M059J (cell line): Measurements from ENCODE around the gene WDR3. TPM values are rescaled to one million over a fixed set of nuclear protein-coding genes. Genes with fewer than 3 reads are reported as not detected.
A peak's percentile ranks its signal among the peaks of the same experiment; 100 is the strongest.
"Not testable (repeated sequence)": the region's sequence is repeated elsewhere in the genome, so short reads cannot be mapped to it uniquely, and the experiment has no call there.

Experiments
- DNase-seq: peaks from one replicate; pipeline ENCODE4 v3.0.0-alpha.2; 2012; ENCODE audit warnings: low read depth
- total RNA-seq: library from RNA; depleted of rRNA; stranded (reverse); fragments of >200 nt; shearing (Covaris generic); gene quantifications from 2 replicates; pipeline ENCODE4 v1.2.3, GENCODE V29; 2014; rRNA removed

Gene WDR3
- total RNA-seq, result 16.9 and 21.0 TPM in 2 replicates

DNA sequence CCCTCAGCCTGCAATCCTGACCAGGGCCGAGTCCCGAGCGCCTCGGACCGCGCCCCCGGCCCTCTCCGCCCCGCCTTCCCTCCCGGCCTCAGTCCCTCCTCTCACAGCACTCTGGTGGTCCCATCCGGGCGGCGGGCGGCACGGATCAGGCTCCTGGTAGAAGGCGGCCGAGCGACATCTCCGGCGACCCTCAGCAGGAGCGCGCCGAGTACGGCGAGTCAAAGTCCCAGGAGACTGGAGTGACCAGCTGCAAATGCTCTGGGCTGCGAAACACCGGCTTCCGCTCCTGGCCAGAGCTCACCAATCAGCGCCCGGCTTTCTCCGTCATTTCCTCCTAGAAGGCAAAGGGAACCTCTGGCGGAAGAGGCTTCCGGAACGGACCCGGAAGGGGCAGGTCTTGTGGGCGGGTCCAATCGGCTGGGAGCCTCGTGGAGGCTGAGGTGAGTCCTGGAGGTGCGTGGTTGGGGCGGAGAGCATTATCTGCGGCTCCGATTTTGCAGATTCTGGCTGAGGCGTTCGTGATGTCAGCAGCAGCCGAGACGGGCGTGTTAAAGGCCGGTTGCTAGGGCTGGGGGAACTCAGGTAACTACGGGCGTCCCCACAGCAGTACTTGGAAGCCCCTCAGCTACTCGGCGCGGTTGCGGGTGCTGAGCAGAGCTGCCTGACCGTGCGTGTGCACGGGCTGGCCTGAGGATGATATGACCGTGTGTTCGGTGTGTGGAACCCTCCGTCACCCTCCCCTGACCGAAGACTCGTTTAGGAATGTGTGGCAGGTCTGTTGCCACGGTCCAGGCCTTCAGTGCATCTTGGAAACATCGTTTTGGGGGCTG, at the start of gene WDR3, which contains the start of gene GDAP2:
TSS of gene WDR3 (plus strand) at position 397 of the 830 bp plus-strand sequence. CDS start 3,581 bp downstream, outside the sequence.
TSS of gene GDAP2 (minus strand) at position 279 of the 830 bp plus-strand sequence. CDS start 9,264 bp downstream, outside the sequence.
- DNase-seq, result peak; percentile 99

DNA sequence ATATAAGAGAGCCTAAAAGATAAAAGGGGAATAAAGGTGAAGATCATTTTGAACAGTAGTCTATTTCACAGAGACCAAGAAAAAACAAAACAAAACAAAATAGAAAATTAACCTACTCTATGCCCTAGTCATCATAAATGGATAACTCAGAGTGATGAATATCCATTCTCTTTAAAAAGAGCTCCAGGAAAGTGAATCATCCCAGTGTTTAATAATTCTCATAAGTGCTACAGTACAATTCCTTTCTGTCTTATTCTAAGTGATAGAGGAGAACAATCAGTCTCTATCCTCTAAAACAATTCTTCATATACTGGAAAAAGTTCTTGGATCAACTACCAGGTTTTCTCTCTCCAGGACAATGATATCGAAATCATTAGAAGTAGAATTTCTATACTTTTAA, 45.9 kb upstream of the WDR3 start:
- peak; percentile 16 for DNase-seq

DNA sequence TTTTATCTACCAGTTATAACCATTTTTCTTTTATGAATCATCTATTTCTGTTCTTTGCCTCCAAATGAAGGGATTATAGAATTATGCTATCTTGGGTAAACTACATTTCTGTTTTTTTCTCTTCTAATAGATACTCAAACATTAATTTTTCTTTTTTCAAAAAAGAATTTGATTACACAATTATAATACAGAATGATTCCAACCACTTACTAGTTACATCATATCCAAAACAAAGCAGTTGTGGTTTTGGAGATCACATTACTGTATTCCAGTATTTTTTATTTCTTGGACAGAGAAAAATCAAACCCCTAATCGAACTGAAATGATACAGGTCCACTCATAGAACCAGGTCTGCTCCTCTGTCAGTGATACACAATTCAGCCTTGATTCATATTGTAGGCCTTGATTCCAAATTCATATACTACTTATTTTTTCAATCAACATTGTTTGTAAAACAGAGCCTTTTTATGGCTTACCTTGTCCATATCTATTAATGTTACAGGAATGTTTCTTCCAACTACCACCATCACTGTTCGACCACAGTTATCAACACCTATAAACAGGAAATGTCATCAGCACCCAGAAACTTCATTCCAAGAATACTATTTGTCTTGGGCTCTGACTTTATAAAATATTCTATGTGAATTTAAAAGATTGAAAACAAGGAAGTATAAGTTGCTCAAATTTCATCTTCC, 43.3 kb upstream of the WDR3 start:
- peak; percentile 80 for DNase-seq

DNA sequence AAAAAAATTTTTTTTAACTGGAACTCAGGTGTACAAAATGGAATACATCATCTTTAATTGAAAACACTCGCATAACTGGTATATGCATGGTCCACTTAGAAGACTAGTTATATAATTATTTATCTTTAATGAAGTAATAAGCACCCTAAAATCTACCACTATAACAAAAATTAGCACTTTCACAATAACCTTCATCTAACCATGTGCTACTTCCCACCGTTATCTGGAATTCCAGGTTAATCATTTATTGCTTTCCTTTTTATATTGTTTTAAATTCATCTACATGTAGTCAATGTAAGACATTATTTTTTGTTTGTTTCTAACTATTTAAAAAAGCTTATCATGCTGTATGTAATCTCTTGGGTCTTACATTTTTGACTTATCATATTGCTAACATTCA, 39.1 kb upstream of the WDR3 start:
- no peak for DNase-seq

DNA sequence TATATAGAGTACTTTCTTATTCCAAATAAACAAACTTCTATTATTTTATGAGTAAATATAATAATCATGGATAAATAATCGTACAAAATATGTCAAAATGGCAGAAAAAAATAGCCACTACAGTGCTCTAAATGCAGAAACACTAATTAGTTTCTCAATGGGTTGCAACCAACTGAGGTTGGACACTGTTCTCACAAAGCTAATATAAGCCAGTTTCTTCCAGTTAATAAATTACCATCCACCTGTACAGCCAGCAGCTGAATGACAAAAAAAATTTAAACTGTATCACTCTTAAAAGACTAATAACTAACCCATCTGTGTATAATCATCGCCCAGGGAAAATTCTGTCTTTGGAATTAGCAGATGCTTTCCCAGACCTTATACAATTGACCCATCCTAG, 37.0 kb upstream of the WDR3 start:
- no peak for DNase-seq

DNA sequence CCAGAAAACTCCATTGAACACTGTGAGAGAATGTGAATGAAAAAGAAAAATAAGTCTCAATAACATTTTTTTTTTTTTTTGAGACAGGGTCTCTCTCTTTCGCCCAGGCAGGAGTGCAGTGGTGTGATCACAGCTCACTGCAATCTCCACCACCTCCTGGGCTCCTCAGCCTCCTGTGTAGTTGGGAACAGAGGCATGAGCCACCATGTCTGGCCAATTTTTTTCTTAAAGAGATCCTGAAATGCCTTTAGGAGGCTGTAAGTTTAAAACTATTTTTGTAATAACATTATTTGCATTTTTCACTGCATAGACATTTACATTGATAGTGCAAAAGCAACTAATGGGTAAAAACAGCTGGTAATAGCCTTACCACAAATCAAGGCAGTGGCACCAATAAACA, 35.5 kb upstream of the WDR3 start:
- DNase-seq, result no peak

DNA sequence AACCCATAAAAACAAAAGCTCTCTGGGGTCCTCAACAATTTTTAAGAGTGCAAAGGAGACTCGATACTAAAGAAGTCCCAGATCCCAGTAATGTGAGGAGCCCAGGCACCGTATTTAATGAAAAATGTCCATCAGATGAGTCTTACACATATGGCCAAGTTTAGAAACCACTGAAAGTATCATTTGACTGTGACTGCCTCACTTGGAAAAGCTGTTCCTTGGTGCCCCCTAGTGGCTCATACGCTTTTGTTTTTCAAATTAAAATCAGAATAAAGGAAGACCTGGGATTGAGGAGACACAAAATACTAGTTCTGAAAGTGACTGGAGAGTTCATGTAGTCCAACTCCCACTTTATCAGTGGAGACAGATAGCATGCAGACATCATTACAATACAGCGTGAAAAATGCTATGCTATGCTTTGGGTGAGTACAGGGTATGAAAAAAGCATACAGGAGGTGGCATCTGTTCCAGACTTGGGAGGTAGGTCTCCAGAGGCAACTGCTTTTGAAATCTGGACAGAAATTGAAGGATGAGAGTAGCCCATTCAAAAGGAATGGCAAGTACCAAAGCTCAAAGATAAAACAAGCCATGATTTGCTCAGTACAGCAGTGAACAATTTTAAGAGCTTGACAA, 33.9 kb upstream of the WDR3 start:
- peak; percentile 84 for DNase-seq

DNA sequence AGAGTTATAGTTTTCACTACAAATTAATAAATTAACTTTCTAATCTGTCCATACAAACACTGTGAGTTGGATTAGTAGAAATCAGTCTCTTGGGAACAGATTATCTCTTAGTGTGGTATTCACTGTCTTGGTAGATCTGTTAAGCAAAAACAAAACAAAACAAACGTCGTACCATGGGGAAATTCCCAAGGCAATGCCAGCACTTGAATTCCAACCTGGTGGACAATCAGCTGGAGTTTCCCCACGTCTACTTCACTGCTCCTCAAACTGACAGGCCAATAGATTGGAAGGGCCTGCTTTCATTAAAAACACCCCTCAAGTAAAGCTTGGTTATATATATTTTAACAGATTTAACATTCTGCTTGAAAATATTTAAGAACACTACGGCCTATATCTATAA, 32.0 kb upstream of the WDR3 start:
- no peak for DNase-seq

DNA sequence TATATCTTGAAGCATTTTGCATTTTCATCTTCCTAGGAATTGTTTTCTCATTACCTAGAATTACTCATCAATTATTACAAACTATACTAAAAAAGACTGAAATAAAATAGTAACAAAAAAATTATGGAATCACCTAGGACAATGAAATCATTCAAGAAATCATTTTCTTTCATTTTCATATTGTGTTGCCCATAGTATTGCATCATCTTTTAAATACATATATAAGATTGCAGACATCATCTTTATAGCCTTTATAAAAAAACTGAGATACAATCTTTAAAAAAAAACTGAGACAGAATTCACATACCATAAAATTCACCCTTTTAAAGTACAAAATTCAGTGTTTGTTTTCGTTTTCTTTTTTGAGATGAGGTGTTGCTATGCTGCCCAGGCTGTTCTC, 29.7 kb upstream of the WDR3 start:
- no peak for DNase-seq

DNA sequence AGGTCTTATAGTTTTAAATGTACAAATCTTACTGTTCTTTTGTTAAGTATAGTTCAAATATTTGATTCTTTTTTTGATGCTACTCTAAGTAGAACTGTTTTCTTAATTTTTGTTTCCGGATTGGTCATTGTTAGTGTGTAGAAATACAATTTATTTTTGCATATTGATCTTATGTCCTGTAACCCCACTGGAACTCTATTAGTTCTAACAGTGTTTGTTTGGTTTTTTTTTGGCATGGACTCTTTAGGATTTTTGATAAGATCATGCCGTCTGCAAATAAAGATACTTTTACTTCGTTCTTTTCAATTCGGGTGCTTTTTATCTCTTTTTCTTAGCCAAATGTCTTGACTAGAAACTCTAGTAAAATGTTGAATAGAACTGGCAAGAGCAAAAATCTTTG, 26.6 kb upstream of the WDR3 start:
- no peak for DNase-seq

DNA sequence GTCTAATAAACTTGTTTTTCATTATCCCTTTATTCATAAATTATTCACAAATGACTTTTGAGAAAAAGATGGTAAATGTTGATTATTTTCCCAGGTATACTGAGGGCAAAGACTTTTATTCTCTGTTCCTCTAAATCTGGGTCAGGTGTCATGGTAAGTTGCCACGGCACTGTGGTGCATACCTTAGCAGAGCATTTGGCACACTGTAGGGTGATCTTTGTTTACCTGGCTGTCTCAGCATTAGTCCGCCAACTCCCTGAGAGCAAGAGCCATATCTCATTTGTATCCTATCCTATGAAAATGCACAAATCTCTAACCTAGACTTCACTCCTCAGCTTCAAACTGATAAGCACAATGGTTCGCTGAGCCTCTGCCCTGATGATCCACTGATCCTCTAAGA, 25.1 kb upstream of the WDR3 start:
- DNase-seq, result no peak

DNA sequence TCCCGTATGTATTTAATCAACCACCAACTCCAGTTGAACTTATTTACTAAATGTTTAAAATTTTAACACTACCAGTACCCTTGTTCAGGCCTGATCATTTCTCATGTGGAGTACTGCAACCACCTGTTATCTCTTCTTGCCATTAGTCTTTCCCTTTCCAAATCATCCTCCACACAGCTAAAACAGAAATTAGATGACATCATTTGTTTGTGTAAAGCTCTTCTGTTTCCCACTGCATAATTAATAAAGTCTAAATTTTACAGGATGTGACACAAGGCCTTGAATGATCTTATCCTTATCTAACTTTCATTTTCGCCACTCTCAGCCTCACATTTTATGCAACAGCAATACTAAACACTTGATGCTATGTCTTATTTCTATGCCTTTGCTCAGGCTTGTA, 24.5 kb upstream of the WDR3 start:
- no peak for DNase-seq

DNA sequence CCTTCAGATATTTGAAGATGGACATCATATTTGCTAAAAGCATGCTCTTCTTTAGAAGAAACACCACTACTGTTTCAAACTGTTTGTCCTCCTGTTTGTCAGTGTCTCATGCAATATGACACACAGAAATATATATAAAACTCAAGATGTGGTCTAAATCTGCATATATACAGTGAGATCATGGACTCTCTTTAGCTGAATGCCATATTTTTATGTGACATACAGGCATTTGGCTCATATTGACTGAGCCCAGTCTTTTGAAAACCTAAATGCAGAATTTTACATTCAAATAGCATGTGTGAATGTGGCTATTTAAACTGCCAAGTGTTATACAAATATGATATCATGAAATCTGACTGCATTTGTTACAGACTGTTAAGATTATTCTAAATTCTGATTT, 18.5 kb upstream of the WDR3 start:
- no peak for DNase-seq

DNA sequence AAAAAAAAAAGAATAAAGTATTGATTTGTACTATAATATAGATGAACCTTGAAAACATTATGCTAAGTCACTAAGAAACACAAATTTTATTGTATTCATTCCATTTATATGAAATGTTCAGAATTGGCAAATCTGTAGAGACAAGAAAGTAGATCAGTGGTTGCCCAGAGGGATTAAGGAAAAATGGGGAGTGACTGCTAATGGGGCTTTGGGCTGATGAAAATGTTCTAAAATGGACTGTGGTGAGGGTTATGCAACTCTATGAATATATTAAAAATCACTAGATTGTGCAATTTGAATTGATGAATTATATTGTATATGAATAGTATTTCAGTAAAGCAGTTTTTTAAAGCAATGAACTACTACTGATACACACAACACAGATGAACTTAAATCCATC, 10.2 kb upstream of the WDR3 start:
- no peak for DNase-seq

DNA sequence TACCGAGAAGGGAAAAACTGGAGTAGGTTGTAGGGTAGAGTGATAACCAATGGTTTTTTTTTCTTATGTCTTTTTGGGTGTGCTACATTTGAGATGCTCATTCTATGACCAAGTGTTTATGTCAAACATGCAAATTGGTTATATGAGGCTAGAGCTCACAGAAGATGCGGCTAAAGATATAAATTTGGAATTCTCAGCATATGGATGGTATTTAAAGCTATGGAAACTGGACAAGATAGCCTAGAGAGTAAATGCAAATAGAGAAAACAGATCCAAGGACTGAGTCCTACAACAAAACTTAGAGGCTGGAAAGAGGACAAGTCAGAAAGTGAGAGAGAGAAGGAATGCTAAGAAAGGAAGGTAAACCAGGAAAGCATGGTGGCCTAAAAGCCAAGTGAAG, 7.5 kb upstream of the WDR3 start:
- DNase-seq, result no peak

DNA sequence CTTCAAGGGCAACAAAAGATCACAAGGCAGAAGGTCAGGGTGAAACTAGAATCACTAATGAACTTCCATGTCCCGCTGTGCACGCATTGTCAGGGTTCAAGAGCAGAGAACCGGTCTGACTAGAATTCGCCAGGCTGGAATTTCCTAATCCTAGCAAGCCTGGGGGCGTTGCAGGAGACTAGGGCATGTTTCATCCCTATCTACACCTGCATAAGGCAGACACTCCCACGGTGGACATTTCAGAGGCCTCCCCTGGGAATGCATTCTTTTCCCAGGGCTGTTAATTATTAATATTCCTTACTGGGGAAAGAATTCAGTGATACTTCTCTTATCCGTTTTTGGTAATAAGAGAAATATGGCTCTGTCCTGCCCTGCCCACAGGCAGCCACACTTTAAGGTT, 6.8 kb upstream of the WDR3 start:
- DNase-seq, result not testable (repeated sequence)

DNA sequence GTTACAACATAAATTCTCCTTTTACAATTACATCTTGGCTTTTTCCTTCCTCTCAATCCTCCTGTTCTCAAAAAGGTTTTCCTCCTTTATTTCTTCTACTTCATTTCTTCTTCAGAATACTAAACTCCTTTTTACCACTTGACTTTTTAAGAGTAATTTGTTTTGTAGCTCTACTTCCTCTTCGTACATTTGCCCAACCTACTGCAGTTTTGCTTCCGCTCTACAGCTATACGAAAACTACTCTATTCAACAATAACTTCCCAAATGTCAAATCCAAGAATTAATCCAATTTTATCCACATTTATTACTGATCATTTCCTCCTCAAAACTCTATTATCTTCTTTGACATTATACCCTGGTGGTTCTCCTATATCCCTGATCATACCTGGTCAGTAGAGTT, 3.6 kb upstream of the WDR3 start:
- no peak for DNase-seq

DNA sequence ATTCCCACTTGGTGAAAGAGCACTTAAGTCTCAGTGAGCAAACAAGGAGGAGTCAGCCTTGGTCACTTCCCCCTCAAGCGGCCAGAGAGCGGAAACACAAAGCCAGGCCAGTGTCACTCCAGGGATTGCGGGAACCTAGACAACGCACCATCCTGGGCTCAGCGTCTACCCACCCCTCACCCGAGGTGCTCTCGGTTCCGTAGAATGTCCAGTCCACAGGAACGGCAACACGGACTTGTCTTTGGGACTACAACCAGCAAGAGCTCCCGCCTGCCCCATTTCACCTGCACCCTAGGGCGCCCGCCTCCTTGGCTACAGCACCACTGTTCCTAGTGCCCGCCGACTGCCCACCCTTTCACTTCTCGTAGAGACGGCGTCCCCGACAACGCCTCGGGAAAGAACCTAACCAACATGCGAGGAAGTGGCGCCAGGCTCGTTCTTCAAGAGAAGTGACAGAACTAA, 627 bp upstream of the WDR3 start:
- DNase-seq, result peak; percentile 78

DNA sequence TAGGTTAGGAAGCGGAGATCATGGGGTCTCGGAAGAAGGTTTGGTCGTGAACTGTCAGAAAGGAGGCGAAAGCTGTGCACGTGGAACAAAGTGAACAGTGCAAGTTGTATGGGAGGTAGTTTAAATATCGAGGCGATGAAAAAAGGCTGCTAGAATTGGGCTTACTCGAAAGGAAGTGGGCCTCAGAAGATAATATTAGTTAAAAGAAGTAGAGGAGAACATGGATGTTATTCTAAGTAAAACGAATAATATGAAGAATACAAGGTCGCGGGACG, 571 bp downstream of the WDR3 start:
- no peak for DNase-seq

DNA sequence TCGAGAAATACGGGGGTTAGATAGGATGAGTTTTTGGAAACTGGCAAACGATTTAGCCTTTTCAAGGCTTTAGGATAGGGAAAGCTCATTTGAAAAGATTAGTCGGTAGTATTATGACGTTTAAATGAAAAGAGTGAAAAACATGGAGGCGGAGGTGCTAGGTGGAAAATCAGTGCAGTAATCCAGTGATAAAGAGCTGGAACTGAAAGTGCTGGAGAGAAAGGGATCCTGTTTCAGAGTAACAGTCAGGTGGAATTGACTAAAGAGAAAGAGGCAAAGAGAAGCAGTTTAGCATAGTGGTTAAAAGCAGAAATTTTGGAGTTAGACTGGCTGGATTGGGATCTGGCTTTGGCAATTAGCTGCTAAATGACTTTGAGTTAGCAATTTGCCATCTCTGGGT, 945 bp downstream of the WDR3 start:
- DNase-seq, result peak; percentile 25

DNA sequence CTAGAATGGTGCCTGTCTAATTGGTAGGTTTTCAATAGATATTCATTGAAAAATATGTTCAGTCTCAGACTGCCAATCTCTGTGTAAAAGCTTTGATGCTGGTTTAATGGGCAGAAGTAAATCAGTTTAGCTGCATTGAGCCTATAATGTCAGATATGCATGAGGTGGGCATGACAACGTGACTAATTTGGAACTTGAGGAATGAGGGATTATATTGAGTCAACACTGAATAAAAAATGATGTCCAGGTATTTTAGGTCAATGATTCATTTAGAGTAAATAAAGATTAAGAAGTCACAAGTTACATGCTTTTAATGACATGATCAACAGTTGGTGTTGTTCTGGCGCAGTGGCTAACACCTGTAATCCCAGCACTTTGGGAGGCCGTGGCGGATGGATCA, 3.0 kb downstream of the WDR3 start:
- peak; percentile 3 for DNase-seq

DNA sequence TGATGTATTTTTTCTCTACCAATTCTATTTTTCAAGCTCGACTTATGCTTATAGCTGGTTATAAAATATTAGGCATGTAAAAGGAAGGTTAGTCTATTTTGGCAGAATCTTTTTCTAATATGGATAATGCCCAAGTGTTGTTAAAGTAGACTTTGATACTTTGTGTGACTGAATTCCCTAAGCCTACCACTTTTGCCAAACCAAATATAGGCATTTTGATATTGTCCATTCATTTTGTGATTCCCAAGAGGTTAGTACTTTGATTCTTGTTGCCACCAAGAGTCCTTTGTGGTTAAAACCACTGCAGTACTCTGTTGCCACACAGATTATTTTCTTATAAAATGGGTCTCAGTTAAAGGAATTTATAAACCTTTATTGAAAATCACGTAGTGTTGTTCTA, 4.2 kb downstream of the WDR3 start:
- DNase-seq, result no peak

DNA sequence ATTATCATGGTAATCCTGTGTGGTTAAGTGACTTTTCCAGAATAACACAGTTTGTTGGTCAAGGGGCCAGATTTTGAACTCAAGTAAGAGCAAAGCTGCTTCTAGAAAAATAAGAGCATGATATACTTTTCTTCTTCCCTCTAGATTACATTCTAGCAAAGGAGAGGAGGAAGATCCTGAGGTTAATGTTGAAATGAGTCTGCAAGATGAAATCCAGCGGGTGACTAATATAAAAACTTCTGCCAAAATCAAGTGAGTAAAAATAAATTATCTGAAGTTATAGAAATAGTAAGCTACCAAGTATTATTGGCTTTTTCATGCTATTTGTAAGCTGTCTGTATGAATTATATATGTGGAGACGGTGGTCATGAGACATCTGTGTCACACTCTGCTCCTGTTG, 12.8 kb downstream of the WDR3 start:
- DNase-seq, result no peak
